Psoas muscle (tissue), 8 donors: ENCODE measurements around the gene ACACA. TPM values are rescaled to one million over a fixed set of nuclear protein-coding genes. Genes with fewer than 3 reads are reported as not detected.

Source experiments
- ATAC-seq, 4 donors: fragments of 200-7000 bp; cut with Tn5 transposase; one replicate each; pipeline ENCODE4 v1.9.1; 2020; ENCODE audit warnings: moderate library complexity in 3 of 4, mild to moderate bottlenecking in 2 of 4
- DNase-seq, 2 donors: peaks; one replicate each; pipeline ENCODE4 v3.0.0-alpha.2; 2020
- H3K27ac ChIP-seq: fragments of 200-600 bp; one replicate; pipeline ENCODE4 v1.8.0; 2022
- H3K27me3 ChIP-seq, 3 donors: fragments of 200-600 bp in 1 of 3; one replicate each; pipeline versions ENCODE4 v1.6.1 to v1.8.0; 2013 to 2022; ENCODE audit warnings: low read length in 2 of 3, mild to moderate bottlenecking in 2 of 3, moderate library complexity in 1 of 3; ENCODE audit not compliant: insufficient read depth in 3 of 3
- H3K36me3 ChIP-seq, 2 donors: fragments of 200-600 bp in 1 of 2; one replicate each; pipeline versions ENCODE4 v1.6.1 to v1.8.0; 2013 to 2022; ENCODE audit warnings: low read depth in 1 of 2, mild to moderate bottlenecking in 1 of 2, moderate library complexity in 1 of 2; ENCODE audit not compliant: insufficient read depth in 1 of 2
- H3K4me1 ChIP-seq: fragments of 200-600 bp; one replicate; pipeline ENCODE4 v1.8.0; 2022
- H3K4me3 ChIP-seq: fragments of 200-600 bp; one replicate; pipeline ENCODE4 v1.8.0; 2022; ENCODE audit warnings: mild to moderate bottlenecking
- H3K9me3 ChIP-seq: fragments of 200-600 bp; one replicate; pipeline ENCODE4 v1.8.0; 2022
- WGBS, 3 donors: extraction: QIAGEN DNeasy Blood & Tissue Kit; methylation state at CpG; one replicate each; pipeline versions ENCODE4 v1.1.6 to v1.1.7; 2013; 5-methylcytosine and 5-hydroxymethylcytosine counted together
- intact Hi-C, 2 donors: fragments of 100-400 bp; cut with DNase I; formaldehyde crosslinking; loops; one replicate each; pipeline versions ENCODE4 v1.11.0 to v1.14.2; 2022
- polyA plus RNA-seq, 3 donors: library from polyadenylated mRNA; stranded (reverse); fragments of 200-250 nt; gene quantifications; one replicate each; pipeline ENCODE4 v1.2.3, GENCODE V29; 2013
- total RNA-seq, 4 donors: library from RNA; stranded (reverse); fragmentation: NEBNext Ultra II Directional in 2 of 4; extraction: Animal tissue kit (Norgen Biotek cat#: 25700) in 2 of 4; gene quantifications; one replicate each; pipeline versions ENCODE4 v1.2.1 to v1.2.4, GENCODE V29; 2021 to 2023
- TF ChIP-seq, protein P1 (sequence below): fragments of 200-600 bp; IDR thresholded peaks from one replicate; pipeline ENCODE4 v1.8.0; 2022; ENCODE audit warnings: antibody characterized with exemption
- donor health status: healthy with polysubstance abuse.
- donor health status: DM: no; HTN: no; CAD: no; lungs with moderate emphysema.
- donor health status: Bipolar disorder and iron deficiency.
- donor health status: healthy.
- donor health status: DM: yes; HTN: yes; CAD: no.
- donor health status: DM: no; HTN: no; CAD: no.
- donor health status: DM: no; HTN: no; CAD: no.
- donor health status: DM: yes; HTN: yes; CAD: no.

Gene ACACA
- total and polyA plus RNA-seq, 7 donors, result 7.2 to 42.6 (median 21.5) TPM

DNA sequence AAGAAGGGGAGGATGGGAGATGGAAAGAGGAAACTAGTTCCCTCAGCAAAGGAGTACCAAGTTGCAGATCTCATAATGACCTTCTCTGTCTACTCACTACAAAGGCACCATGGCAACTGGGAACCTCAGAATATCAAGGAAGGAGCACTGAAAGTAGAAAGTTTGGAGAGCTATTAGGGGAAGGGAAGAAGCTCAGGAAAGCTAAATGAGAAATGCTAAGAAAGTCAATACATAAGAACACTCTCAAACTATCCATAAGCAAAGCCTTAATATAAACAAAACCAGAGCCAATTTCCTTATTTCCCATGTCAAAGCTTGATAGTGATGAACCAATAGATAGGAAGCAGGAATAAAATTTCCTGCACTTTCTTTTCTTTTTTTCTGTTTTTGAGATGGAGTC lies 88.8 kb downstream of the ACACA start:
- DNase-seq, result no peak
- Histone ChIP-seq H3K4me1 (no peaks in the 10 kb centered on the region), H3K9me3 (no peaks in the 10 kb centered on the region), H3K27ac (no peak overlapping the region), H3K36me3 (no peaks in the 10 kb centered on the region), H3K27me3 (no peaks in the 10 kb centered on the region), H3K4me3 (no peak overlapping the region)
- TF ChIP-seq, protein P1, sequence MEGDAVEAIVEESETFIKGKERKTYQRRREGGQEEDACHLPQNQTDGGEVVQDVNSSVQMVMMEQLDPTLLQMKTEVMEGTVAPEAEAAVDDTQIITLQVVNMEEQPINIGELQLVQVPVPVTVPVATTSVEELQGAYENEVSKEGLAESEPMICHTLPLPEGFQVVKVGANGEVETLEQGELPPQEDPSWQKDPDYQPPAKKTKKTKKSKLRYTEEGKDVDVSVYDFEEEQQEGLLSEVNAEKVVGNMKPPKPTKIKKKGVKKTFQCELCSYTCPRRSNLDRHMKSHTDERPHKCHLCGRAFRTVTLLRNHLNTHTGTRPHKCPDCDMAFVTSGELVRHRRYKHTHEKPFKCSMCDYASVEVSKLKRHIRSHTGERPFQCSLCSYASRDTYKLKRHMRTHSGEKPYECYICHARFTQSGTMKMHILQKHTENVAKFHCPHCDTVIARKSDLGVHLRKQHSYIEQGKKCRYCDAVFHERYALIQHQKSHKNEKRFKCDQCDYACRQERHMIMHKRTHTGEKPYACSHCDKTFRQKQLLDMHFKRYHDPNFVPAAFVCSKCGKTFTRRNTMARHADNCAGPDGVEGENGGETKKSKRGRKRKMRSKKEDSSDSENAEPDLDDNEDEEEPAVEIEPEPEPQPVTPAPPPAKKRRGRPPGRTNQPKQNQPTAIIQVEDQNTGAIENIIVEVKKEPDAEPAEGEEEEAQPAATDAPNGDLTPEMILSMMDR, result no peak
- intact Hi-C loops, result no loop called here
- ATAC-seq, result no peak

- H3K4me3 ChIP-seq, result no peak overlapping the region
- no peaks in the 10 kb centered on the region for H3K27me3 ChIP-seq
- H3K36me3 ChIP-seq, result no peaks in the 10 kb centered on the region
- TF ChIP-seq, protein P1, result no peak
- H3K27ac ChIP-seq, result no peak overlapping the region
- intact Hi-C loops, result no loop called here
- DNase-seq (no peak), ATAC-seq (no peak)
- no peaks in the 10 kb centered on the region for H3K9me3 ChIP-seq
- H3K4me1 ChIP-seq, result no peaks in the 10 kb centered on the region
Measured at GRCh38 chr17:37315601-37316000, 91.0 kb downstream of the ACACA start.

- TF ChIP-seq, protein P1, result no peak
- Histone ChIP-seq H3K27ac (no peak overlapping the region), H3K36me3 (no peaks in the 10 kb centered on the region), H3K9me3 (no peaks in the 10 kb centered on the region), H3K4me3 (no peak overlapping the region), H3K4me1 (no peaks in the 10 kb centered on the region), H3K27me3 (no peaks in the 10 kb centered on the region)
- ATAC-seq (no peak), DNase-seq (no peak)
- WGBS, 3 donors, result 89 to 97% (median 92%) methylated on average over 3 of the region's 3 CpGs
- intact Hi-C loops, result no loop called here
Measured at GRCh38 chr17:37312137-37312923, 94.3 kb downstream of the ACACA start.

GRCh38 chr17:37310940-37311339 lies 95.7 kb downstream of the ACACA start:
- ATAC-seq, result no peak
- no peaks in the 10 kb centered on the region for H3K27me3 ChIP-seq
- TF ChIP-seq, protein P1, result no peak
- no peaks in the 10 kb centered on the region for H3K4me1 ChIP-seq
- whole genome bisulfite sequencing, 3 donors, result 91 to 94% (median 91%) methylated on average over 1 of the region's 1 CpG
- no peaks in the 10 kb centered on the region for H3K36me3 ChIP-seq
- intact Hi-C loops, result no loop called here
- H3K27ac ChIP-seq, result no peak overlapping the region
- no peaks in the 10 kb centered on the region for H3K9me3 ChIP-seq
- no peak for DNase-seq
- no peak overlapping the region for H3K4me3 ChIP-seq

- H3K4me1 ChIP-seq, result no peaks in the 10 kb centered on the region
- no peak for DNase-seq
- no peaks in the 10 kb centered on the region for H3K27me3 ChIP-seq
- no peak overlapping the region for H3K27ac ChIP-seq
- intact Hi-C loops, result no loop called here
- H3K9me3 ChIP-seq, result no peaks in the 10 kb centered on the region
- H3K4me3 ChIP-seq, result no peak overlapping the region
- no peaks in the 10 kb centered on the region for H3K36me3 ChIP-seq
- TF ChIP-seq, protein P1, result no peak
- WGBS, 3 donors, result 94 to 95% (median 94%) methylated on average over 5 of the region's 5 CpGs
- ATAC-seq, result peak in 1 of 4 donors; percentile 22
Measured at GRCh38 chr17:37309051-37309450, 97.6 kb downstream of the ACACA start.
